HG02840 (cell line): ENCODE results near the gene C1orf159.

Source experiments
- ATAC-seq: cut with Tn5 transposase; IDR thresholded peaks from one replicate; pipeline ENCODE4 v1.9.1; 2021; ENCODE audit warnings: mild to moderate bottlenecking, moderate library complexity, moderate number of reproducible peaks; ENCODE audit not compliant: unreplicated experiment, low FRiP score

C1orf159 gene

GRCh38 chr1:1094981-1095380 lies 20.9 kb downstream of the C1orf159 start:
- no peak for ATAC-seq

GRCh38 chr1:1093610-1093943 lies 22.3 kb downstream of the C1orf159 start:
- no peak for ATAC-seq

- ATAC-seq = no peak
Measured at GRCh38 chr1:1092894-1093609, 22.8 kb downstream of the C1orf159 start.

GRCh38 chr1:1092149-1092855 lies 23.6 kb downstream of the C1orf159 start:
- ATAC-seq = no peak

- no peak for ATAC-seq
Measured at GRCh38 chr1:1091344-1092148, 24.3 kb downstream of the C1orf159 start.

GRCh38 chr1:1090424-1091343 lies 25.2 kb downstream of the C1orf159 start:
- no peak for ATAC-seq

- ATAC-seq = no peak
Measured at GRCh38 chr1:1089731-1090423, 26.0 kb downstream of the C1orf159 start.

GRCh38 chr1:1088801-1089680 lies 26.8 kb downstream of the C1orf159 start:
- ATAC-seq = no peak

- ATAC-seq = no peak
Measured at GRCh38 chr1:1088029-1088800, 27.7 kb downstream of the C1orf159 start.

GRCh38 chr1:1087351-1088028 lies 28.4 kb downstream of the C1orf159 start:
- ATAC-seq = no peak

- ATAC-seq = no peak
Measured at GRCh38 chr1:1086911-1087341, 29.0 kb downstream of the C1orf159 start.

GRCh38 chr1:1085911-1086841 lies 29.7 kb downstream of the C1orf159 start:
- no peak for ATAC-seq

- no peak for ATAC-seq
Measured at GRCh38 chr1:1085171-1085841, 30.6 kb downstream of the C1orf159 start.

- no peak for ATAC-seq
Measured at GRCh38 chr1:1084372-1085170, 31.3 kb downstream of the C1orf159 start.
